OCI-LY7 (cell line): ENCODE results near the gene HES1.

ENCODE experiments used
- CTCF ChIP-seq: fragments of 200-600 bp; sonication (generic); conservative IDR thresholded peaks from 2 replicates; pipeline ENCODE4 v1.5.1; 2014; ENCODE audit warnings: mild to moderate bottlenecking, antibody characterized with exemption, low read length, moderate library complexity, mixed read lengths
- EZH2phosphoT487 ChIP-seq: fragments of 200-600 bp; sonication (generic); IDR thresholded peaks from 2 replicates; pipeline ENCODE4 v1.6.1; 2018; ENCODE audit warnings: low read depth, borderline replicate concordance, mild to moderate bottlenecking, mixed run types, antibody characterized with exemption, low read length, moderate library complexity, mixed read lengths

- no peak for TF ChIP-seq CTCF
- TF ChIP-seq EZH2phosphoT487: no peak
These were observed 14.4 kb downstream of the HES1 start for GRCh38 chr3:194150252-194150934.
